H1 (cell line): ENCODE data around the gene CHST11. TPM values are rescaled to one million over a fixed set of nuclear protein-coding genes. Genes with fewer than 3 reads are reported as not detected.

ENCODE experiments used
- CTCF ChIA-PET: fragments of 300-600 bp; sonication (Branson Sonifier 250); formaldehyde crosslinking; loops from one replicate; lab custom pipeline; 2021; ENCODE audit not compliant: partially characterized antibody; lab: Charles Lee
- POLR2A ChIA-PET: fragments of 300-600 bp; sonication (Branson Sonifier 250); formaldehyde crosslinking; loops from one replicate; lab custom pipeline; 2021; ENCODE audit warnings: inconsistent platforms; ENCODE audit not compliant: partially characterized antibody; lab: Charles Lee
- DNase-seq, 2 experiments: peaks; one replicate each; pipeline versions ENCODE4 v3.0.0 to v3.0.0-alpha.2; 2010 to 2022; ENCODE audit warnings: low spot score in 2 of 2, low read depth in 1 of 2, mixed read lengths in 1 of 2
- FAIRE-seq: peaks from 2 replicates; lab custom pipeline; 2011; peaks lifted over from hg19 to GRCh38; lab: Jason Lieb, UNC
- H2AFZ ChIP-seq: 2 replicates; pipeline ENCODE4 v1.8.1; 2012; ENCODE audit warnings: low read length, inconsistent platforms
- H2AK5ac ChIP-seq: 2 replicates; pipeline ENCODE4 v1.6.1; 2013; ENCODE audit warnings: low read depth, low read length
- H2BK120ac ChIP-seq: replicated peaks from 2 replicates; pipeline ENCODE3; 2013; ENCODE audit warnings: low read depth, low read length, inconsistent platforms
- H2BK12ac ChIP-seq: 2 replicates; pipeline ENCODE4 v1.6.1; 2013; ENCODE audit warnings: low read depth, low read length
- H2BK15ac ChIP-seq: 2 replicates; pipeline ENCODE4 v1.6.1; 2013; ENCODE audit warnings: low read length
- H2BK20ac ChIP-seq: 2 replicates; pipeline ENCODE4 v1.6.1; 2013; ENCODE audit warnings: low read length
- H2BK5ac ChIP-seq: 2 replicates; pipeline ENCODE4 v1.6.1; 2013; ENCODE audit warnings: low read depth, low read length
- H3K14ac ChIP-seq: 2 replicates; pipeline ENCODE4 v1.6.1; 2013; ENCODE audit warnings: inconsistent platforms; ENCODE audit not compliant: insufficient read length
- H3K18ac ChIP-seq: 2 replicates; pipeline ENCODE4 v1.6.1; 2013; ENCODE audit warnings: low read length; ENCODE audit errors: extremely low read depth
- H3K23ac ChIP-seq: 2 replicates; pipeline ENCODE4 v1.6.1; 2013; ENCODE audit warnings: inconsistent platforms; ENCODE audit not compliant: insufficient read length
- H3K23me2 ChIP-seq: 2 replicates; pipeline ENCODE4 v1.6.1; 2013; ENCODE audit warnings: low read depth, low read length
- H3K27ac ChIP-seq: 2 replicates; pipeline ENCODE4 v1.6.1; 2011; ENCODE audit warnings: low read depth, low read length, inconsistent platforms
- H3K27me3 ChIP-seq, 4 experiments: replicated peaks in 1 of 4; 1 replicate in 1 of 4; 2 replicates in 3 of 4; pipeline versions ENCODE4 v1.6.1 to v1.8.1; 2011 to 2013; ENCODE audit warnings: low read length in 3 of 4, mild to moderate bottlenecking in 3 of 4, inconsistent platforms in 2 of 4, mixed read lengths in 2 of 4, moderate library complexity in 1 of 4; ENCODE audit not compliant: control insufficient read depth in 3 of 4, insufficient read depth in 3 of 4; ENCODE audit errors: extremely low read depth in 1 of 4
- H3K36me3 ChIP-seq, 4 experiments: 2 replicates each; pipeline versions ENCODE4 v1.6.1 to v1.8.1; 2011 to 2013; ENCODE audit warnings: mild to moderate bottlenecking in 4 of 4, low read length in 3 of 4, moderate library complexity in 2 of 4, control low read depth in 1 of 4, inconsistent platforms in 1 of 4; ENCODE audit not compliant: insufficient read depth in 4 of 4, control insufficient read depth in 2 of 4
- H3K4ac ChIP-seq: replicated peaks from 2 replicates; pipeline ENCODE3; 2013; ENCODE audit warnings: low read length, low read depth, mixed read lengths, inconsistent platforms; ENCODE audit not compliant: insufficient read length
- H3K4me1 ChIP-seq, 4 experiments: replicated peaks in 1 of 4; 1 replicate in 1 of 4; 2 replicates in 3 of 4; pipeline versions ENCODE4 v1.6.1 to v1.8.1; 2011 to 2013; ENCODE audit warnings: low read length in 3 of 4, inconsistent platforms in 2 of 4, mixed read lengths in 1 of 4; ENCODE audit not compliant: insufficient read depth in 4 of 4, control insufficient read depth in 3 of 4
- H3K4me2 ChIP-seq, 2 experiments: 2 replicates each; pipeline versions ENCODE4 v1.6.1 to v1.8.1; 2011 to 2013; ENCODE audit warnings: low read depth in 2 of 2, low read length in 2 of 2, control low read depth in 1 of 2, inconsistent platforms in 1 of 2, mild to moderate bottlenecking in 1 of 2; ENCODE audit not compliant: insufficient read depth in 1 of 2
- H3K4me3 ChIP-seq, 4 experiments: fragments of 200-600, 300-600 bp in 1 of 4; sonication (generic), shearing (Covaris generic), sonication (Bioruptor Twin) in 1 of 4; 2 replicates each; pipeline versions ENCODE4 v1.5.1 to v1.8.1; 2011 to 2016; ENCODE audit warnings: low read length in 4 of 4, low read depth in 3 of 4, control low read depth in 2 of 4, inconsistent platforms in 2 of 4, mild to moderate bottlenecking in 2 of 4, mixed read lengths in 1 of 4, moderate library complexity in 1 of 4; ENCODE audit not compliant: insufficient read depth in 2 of 4; ENCODE audit errors: extremely low read depth in 1 of 4
- H3K56ac ChIP-seq: replicated peaks from 2 replicates; pipeline ENCODE3; 2013; ENCODE audit warnings: low read depth, mild to moderate bottlenecking, mixed read lengths, low read length, inconsistent platforms; ENCODE audit not compliant: insufficient read length
- H3K79me1 ChIP-seq: 2 replicates; pipeline ENCODE4 v1.6.1; 2013; ENCODE audit warnings: low read depth, low read length, control low read depth
- H3K79me2 ChIP-seq, 2 experiments: 2 replicates each; pipeline versions ENCODE4 v1.6.1 to v1.8.1; 2012 to 2013; ENCODE audit warnings: low read length in 2 of 2, mild to moderate bottlenecking in 2 of 2, inconsistent platforms in 1 of 2; ENCODE audit not compliant: insufficient read depth in 2 of 2, control insufficient read depth in 1 of 2
- H3K9ac ChIP-seq, 4 experiments: replicated peaks in 1 of 4; 1 replicate in 1 of 4; 2 replicates in 3 of 4; pipeline versions ENCODE4 v1.6.1 to v1.8.1; 2011 to 2013; ENCODE audit warnings: low read depth in 3 of 4, low read length in 3 of 4, control low read depth in 2 of 4, mild to moderate bottlenecking in 2 of 4, moderate library complexity in 2 of 4, inconsistent platforms in 1 of 4; ENCODE audit errors: extremely low read depth in 1 of 4
- H3K9me3 ChIP-seq, 2 experiments: 2 replicates each; pipeline versions ENCODE4 v1.6.1 to v1.8.1; 2012 to 2013; ENCODE audit warnings: mild to moderate bottlenecking in 2 of 2, moderate library complexity in 2 of 2, control low read depth in 1 of 2, inconsistent platforms in 1 of 2, low read depth in 1 of 2, low read length in 1 of 2, mixed read lengths in 1 of 2; ENCODE audit not compliant: insufficient read depth in 2 of 2
- H4K20me1 ChIP-seq, 2 experiments: replicated peaks in 1 of 2; 2 replicates each; pipeline versions ENCODE3 to v1.8.1; 2011 to 2013; ENCODE audit warnings: inconsistent platforms in 2 of 2, low read length in 2 of 2, mild to moderate bottlenecking in 1 of 2; ENCODE audit not compliant: insufficient read depth in 2 of 2, control insufficient read depth in 1 of 2
- H4K5ac ChIP-seq: 2 replicates; pipeline ENCODE4 v1.6.1; 2013; ENCODE audit warnings: low read length, low read depth, mixed read lengths, inconsistent platforms; ENCODE audit not compliant: insufficient read length
- H4K8ac ChIP-seq: 2 replicates; pipeline ENCODE4 v1.8.0; 2013; ENCODE audit warnings: mild to moderate bottlenecking, moderate library complexity, low read length, inconsistent platforms; ENCODE audit not compliant: insufficient read depth; ENCODE audit errors: extremely low read depth
- H4K91ac ChIP-seq: replicated peaks from 2 replicates; pipeline ENCODE3; 2013; ENCODE audit warnings: low read length, mixed read lengths, inconsistent platforms; ENCODE audit not compliant: insufficient read length
- BACH1 ChIP-seq: IDR thresholded peaks from 2 replicates; pipeline ENCODE4 v1.6.1; 2012; ENCODE audit warnings: low read length, improper control_type of control experiment
- CHD2 ChIP-seq: IDR thresholded peaks from 2 replicates; pipeline ENCODE4 v1.6.1; 2012; ENCODE audit warnings: low read length, improper control_type of control experiment
- EP300 ChIP-seq, 2 experiments: IDR thresholded peaks; 1 replicate in 1 of 2; 2 replicates in 1 of 2; pipeline ENCODE4 v1.6.1; 2011 to 2012; ENCODE audit warnings: low read depth in 2 of 2, low read length in 2 of 2, mild to moderate bottlenecking in 2 of 2, borderline replicate concordance in 1 of 2, inconsistent platforms in 1 of 2, moderate library complexity in 1 of 2
- JUND ChIP-seq: IDR thresholded peaks from 2 replicates; pipeline ENCODE4 v1.6.1; 2011; ENCODE audit warnings: mild to moderate bottlenecking, improper control_type of control experiment, low read length
- KDM5A ChIP-seq: fragments of 200-600 bp; IDR thresholded peaks from 2 replicates; pipeline ENCODE4 v1.7.1; 2012; ENCODE audit warnings: mild to moderate bottlenecking, low read length, inconsistent platforms, mixed read lengths
- RAD21 ChIP-seq, 2 experiments: IDR thresholded peaks in 1 of 2; conservative IDR thresholded peaks in 1 of 2; 2 replicates each; pipeline ENCODE4 v1.6.1; 2011; ENCODE audit warnings: low read depth in 2 of 2, low read length in 2 of 2, improper control_type of control experiment in 1 of 2, inconsistent platforms in 1 of 2, mild to moderate bottlenecking in 1 of 2, moderate library complexity in 1 of 2
- SIN3A ChIP-seq, 2 experiments: IDR thresholded peaks in 1 of 2; conservative IDR thresholded peaks in 1 of 2; 2 replicates each; pipeline ENCODE4 v1.6.1; 2011 to 2012; ENCODE audit warnings: low read length in 2 of 2, improper control_type of control experiment in 1 of 2, low read depth in 1 of 2, mild to moderate bottlenecking in 1 of 2
- SP2 ChIP-seq: IDR thresholded peaks from 2 replicates; pipeline ENCODE4 v1.6.1; 2012; ENCODE audit warnings: mild to moderate bottlenecking, low read length, inconsistent platforms
- SRF ChIP-seq: IDR thresholded peaks from 2 replicates; pipeline ENCODE4 v1.6.1; 2011; ENCODE audit warnings: mild to moderate bottlenecking, low read depth, low read length, moderate library complexity
- TAF1 ChIP-seq: IDR thresholded peaks from 2 replicates; pipeline ENCODE4 v1.6.1; 2011; ENCODE audit warnings: mild to moderate bottlenecking, low read depth, low read length
- TAF7 ChIP-seq: optimal IDR thresholded peaks from 2 replicates; pipeline ENCODE3; 2011; ENCODE audit warnings: low read depth, mild to moderate bottlenecking, inconsistent platforms, low read length, moderate library complexity, borderline replicate concordance
- YY1 ChIP-seq: IDR thresholded peaks from 2 replicates; pipeline ENCODE4 v1.6.1; 2011; ENCODE audit warnings: low read depth, mild to moderate bottlenecking, low read length
- WGBS, 2 experiments: shearing (Covaris generic) in 1 of 2; methylation state at CpG; one replicate each; pipeline versions ENCODE4 v1.1.6 to v1.1.7; 2013 to 2015; ENCODE audit warnings: low lambda C conversion rate in 2 of 2, mixed read lengths in 2 of 2, inconsistent platforms in 1 of 2, low coverage in 1 of 2, missing lambda C conversion rate in 1 of 2; ENCODE audit not compliant: insufficient replicate concordance in 2 of 2, insufficient coverage in 1 of 2, insufficient read length in 1 of 2; ENCODE audit errors: extremely low coverage in 1 of 2, missing lambda C conversion rate in 1 of 2; 5-methylcytosine and 5-hydroxymethylcytosine counted together
- polyA plus RNA-seq, 7 experiments: library from polyadenylated mRNA; depleted of rRNA in 3 of 7; stranded (reverse) in 5 of 7; unstranded in 2 of 7; fragments of >200 nt in 5 of 7; fragments of 200-250 nt in 2 of 7; gene quantifications; 1 replicate in 5 of 7; 2 replicates in 1 of 7; 4 replicates in 1 of 7; pipeline versions ENCODE4 v1.2.1 to v1.2.3, GENCODE V29; 2011 to 2013; ENCODE audit warnings: missing spikeins in 2 of 7, mixed read lengths in 2 of 7
- total RNA-seq: library from RNA; stranded (reverse); fragmentation: NEBNext Ultra II Directional; extraction: Animal tissue kit (Norgen Biotek cat#: 25700); gene quantifications from 2 replicates; pipeline ENCODE4 v1.2.1, GENCODE V29; 2021

Gene CHST11
- total and polyA plus RNA-seq, 2 of the 8 experiments (the other 6 are each of a cell fraction or from before 2014, with no cell fraction given): 14.4 to 20.8 TPM

DNA sequence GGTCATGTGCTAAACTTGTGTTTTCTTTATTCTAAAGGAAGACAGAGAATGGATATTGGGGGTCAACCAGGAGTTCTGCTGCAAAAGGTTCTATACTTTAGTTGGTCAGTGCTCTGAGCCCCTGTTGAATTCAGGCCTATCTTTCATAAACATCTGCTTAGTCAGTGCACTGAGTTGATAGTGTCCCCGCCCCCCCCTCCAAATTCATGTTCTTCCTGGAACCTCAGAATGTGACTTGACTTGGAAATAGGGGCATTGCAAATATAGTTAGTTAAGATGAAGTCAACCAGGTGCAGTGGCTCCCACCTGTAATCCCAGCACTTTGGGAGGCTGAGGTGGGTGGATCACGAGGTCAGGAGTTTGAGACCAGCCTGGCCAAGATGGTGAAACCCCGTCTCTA, 23.3 kb downstream of the CHST11 start:
- no peaks in the 10 kb centered on the region for H3K27me3 ChIP-seq
- no peak for TF ChIP-seq YY1
- TF ChIP-seq SP2: no peak
- no peak for TF ChIP-seq RAD21 (IDR thresholded peaks at IDR 0.05 in 1 of 2, conservative IDR thresholded peaks at IDR 0.05 in 1 of 2; ENCODE audit: low read depth in 2 of 2, low read length in 2 of 2)
- TF ChIP-seq CHD2: no peak
- no peak for TF ChIP-seq SRF
- TF ChIP-seq TAF1: no peak
- TF ChIP-seq EP300 (IDR thresholded peaks at IDR 0.05; ENCODE audit: borderline replicate concordance in 1 of 2, low read depth in 2 of 2, low read length in 2 of 2): no peak
- no peak for TF ChIP-seq JUND
- TF ChIP-seq BACH1: no peak
- no peak for TF ChIP-seq SIN3A (conservative IDR thresholded peaks at IDR 0.05 in 1 of 2, IDR thresholded peaks at IDR 0.05 in 1 of 2; ENCODE audit: low read depth in 1 of 2, low read length in 2 of 2)
- TF ChIP-seq KDM5A: no peak
- TF ChIP-seq TAF7: no peak
- TF ChIP-seq, all 59 proteins: peak for 0
- Histone ChIP-seq H3K18ac (no peak overlapping the region), H3K4me3 (no peak overlapping the region), H4K20me1 (no peaks in the 10 kb centered on the region), H3K4me1 (no peaks in the 10 kb centered on the region), H2BK15ac (no peak overlapping the region), H3K9me3 (no peaks in the 10 kb centered on the region), H2AFZ (no peak overlapping the region), H4K91ac (no peak overlapping the region), H3K4ac (no peak overlapping the region), H3K79me1 (no peaks in the 10 kb centered on the region; the same call in none of the 2 replicates), H3K4me2 (no peak overlapping the region), H2BK20ac (no peak overlapping the region), H3K27ac (no peak overlapping the region), H3K79me2 (no peaks in the 10 kb centered on the region; a peak in 1 of 4 replicates), H2BK5ac (no peak overlapping the region), H3K14ac (no peak overlapping the region), H4K8ac (no peak overlapping the region), H4K5ac (no peak overlapping the region), H3K23ac (no peak overlapping the region), H3K23me2 (no peaks in the 10 kb centered on the region), H2BK120ac (no peak overlapping the region), H2BK12ac (no peak overlapping the region), H2AK5ac (no peak overlapping the region), H3K9ac (no peak overlapping the region), H3K56ac (no peak overlapping the region), H3K36me3 (no peaks in the 10 kb centered on the region)
- WGBS, 2 experiments: 92% methylated on average over 3 of the region's 3 CpGs; no CpG with 5 or more reads in 1 of the 2 experiments
- CTCF ChIA-PET: no interaction called here
- POLR2A ChIA-PET: no interaction called here
- DNase-seq (no peak), FAIRE-seq (no peak)
